Epidermal melanocyte (primary cell): ENCODE results near the gene TANC2.

ENCODE experiments used
- DNase-seq: peaks from one replicate; pipeline ENCODE4 v3.0.0; 2011; ENCODE audit warnings: low spot score; ENCODE audit not compliant: insufficient read length

TANC2 gene

DNA sequence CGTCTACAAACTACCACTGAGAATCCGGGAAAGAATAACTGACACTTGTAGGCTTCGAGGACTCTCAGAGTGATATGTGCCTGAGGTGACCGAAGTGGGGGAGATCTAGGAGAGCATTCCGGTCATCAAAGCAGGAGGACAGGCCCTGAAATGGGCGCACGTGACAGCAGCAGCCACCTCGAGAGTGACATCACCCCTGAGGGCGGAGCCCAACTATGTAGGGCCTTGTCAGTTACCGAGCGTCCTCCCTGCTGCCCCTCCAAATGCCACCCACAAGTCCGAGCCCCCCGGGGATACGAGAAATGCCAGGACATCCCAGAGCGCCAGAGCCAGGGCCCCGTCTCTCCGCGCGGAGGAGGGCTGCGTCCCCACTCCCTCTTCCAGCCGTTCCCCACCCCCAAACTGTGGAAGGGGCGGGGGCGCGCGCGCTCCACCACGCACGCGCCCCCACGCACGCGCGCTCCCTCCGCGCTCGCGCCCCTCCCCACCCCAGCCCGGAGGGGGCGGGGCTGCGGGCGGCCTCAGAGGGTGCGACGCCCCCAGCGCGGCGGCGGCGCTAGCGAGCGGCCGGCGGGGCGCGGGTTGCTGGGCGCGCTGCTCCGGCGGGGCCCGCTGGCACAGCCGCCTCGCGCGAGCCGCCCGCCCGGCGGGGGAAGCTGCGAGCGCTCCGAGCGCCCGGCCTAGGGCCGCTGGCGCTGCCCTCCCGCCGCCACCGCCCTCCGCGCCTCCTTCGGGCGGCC lies at the start of gene TANC2:
Gene TANC2 (plus strand): TSS at position 550 of the 740 bp plus-strand sequence. CDS start 43,325 bp downstream, outside the sequence.
- peak; percentile 83 for DNase-seq

DNA sequence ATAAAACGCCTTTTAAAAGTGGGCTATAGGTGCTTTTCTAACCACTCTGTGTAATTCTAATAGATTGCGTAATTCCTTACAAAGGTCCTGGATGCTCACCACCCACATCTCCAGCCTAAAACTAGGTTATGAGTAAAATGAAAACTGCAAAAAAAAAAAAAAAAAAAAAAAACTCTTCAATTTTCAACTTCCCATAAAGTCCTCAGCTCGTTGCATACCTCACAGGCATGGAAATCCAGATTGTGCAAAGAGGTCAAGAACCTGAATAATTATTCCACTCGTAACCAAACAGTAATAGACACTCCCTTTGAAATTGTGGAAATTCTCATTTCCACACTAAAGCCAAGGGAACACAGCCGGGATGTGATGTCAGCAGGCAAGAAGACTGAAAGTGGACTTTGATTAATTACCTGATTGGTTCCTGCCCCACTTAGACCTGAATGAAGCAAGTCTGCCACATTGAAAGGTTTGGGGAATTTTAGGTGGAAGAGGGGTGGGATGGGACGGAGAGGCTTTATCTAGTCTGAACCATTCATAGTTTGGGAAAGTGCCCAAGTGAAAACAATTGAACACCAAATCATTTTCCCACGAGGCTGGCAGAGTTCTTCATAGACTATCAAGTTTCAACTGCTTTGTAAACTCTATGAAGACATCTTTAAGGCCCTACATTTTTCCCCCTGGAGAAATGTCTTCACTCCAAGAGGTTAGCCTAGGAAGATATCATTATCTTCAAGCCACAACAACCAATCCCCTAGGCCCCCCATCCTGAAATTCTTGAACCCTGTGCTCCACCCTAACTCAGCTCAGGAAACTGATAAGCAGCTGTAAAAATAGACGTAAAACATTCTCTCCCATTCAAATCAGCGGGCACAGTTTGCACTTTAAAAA lies 49.1 kb upstream of the TANC2 start:
- DNase-seq: no peak

DNA sequence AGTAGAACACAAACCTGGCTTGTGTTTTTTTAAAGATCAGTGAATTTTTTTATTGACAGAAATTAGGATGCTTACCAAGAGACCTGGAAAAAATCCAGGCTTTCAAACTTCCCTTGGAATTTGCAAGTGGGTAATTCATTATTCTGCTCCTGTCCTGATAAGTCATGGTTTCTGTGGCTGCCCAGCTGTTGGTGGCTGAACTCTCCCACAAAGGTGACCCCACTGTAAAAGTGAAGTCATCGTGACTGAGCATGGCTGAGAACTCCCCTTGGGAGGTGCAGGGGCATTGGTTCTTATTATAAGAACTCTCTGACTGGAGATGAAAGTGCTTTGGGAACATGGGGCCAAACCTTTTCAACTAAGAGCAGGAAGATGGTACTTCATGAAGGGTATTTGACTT lies 46.6 kb upstream of the TANC2 start:
- DNase-seq: no peak

DNA sequence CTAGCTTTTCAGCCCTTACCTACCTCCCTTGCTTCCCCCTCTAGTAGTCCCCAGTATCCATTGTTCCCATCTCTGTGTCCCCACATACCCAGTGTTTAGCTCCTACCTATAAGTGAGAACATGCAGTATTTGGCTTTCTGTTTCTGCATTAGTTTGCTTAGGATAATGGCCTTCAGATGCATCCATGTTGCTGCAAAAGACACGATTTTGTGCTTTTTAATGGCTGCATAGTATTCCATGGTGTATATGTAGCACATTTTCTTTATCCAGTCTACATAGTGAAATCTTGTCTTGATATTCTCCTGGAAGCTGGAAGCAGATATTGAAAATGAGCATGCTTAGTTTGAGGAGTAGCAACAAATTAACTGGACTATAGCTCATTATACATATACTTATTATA lies 45.7 kb upstream of the TANC2 start:
- no peak for DNase-seq

DNA sequence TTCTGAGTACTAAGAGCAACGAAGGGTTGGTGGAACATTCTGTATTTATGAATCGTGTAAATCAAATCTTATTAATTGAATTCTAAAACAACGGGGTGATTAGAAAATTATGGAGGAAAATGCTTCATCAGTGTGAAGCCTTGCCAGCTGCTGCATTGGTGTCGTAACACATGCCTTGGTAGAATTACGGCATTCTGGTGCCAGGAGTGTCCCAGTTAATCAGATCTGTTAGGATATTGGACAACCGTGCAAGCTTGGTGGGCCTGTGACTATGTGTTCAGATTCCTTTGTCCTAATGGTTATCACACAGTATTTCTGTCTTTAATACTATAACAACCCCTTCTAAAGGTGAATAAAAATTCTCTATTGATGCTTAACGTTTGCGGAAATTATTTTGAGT lies 44.2 kb upstream of the TANC2 start:
- no peak for DNase-seq

DNA sequence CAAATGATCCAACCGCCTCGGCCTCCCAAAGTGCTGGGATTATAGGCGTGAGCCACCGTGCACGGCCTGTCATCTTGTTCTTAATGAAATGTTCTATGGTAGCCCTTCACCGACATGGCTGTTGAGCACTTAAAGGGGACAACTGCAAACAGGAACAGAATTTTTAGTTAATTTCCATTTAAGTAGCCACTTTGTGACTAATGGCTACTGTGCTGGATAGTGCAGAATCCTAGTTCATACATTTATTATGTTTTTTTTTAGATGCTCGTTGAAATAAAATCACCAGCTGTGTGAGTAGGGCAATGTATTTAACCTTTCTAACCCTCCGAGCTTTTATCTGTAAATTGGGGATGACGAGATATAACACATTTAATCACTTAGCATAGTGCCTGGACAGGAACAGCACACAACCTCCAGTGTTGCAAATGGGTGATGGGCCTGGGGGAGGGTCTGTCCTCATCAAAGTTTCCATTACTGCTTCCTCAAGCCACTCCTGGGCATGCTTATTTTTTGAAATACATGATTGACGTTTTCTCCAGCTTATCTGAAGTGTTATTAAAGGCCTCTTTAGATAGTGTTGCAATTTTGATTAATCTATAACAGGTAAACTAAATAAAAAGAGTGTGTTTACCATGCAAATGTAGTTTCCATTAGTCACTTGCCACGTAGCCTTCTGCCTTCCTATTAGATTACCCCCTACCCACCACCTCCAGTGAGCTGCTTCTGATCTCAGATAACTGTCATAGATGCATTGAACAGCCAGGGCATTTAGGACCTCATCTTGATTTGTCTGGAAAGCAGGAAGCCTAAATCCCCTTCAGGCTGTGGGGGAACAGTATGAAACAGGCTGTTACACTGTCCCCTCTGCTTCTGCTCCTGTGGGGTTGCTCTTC lies 42.5 kb upstream of the TANC2 start:
- DNase-seq: no peak

DNA sequence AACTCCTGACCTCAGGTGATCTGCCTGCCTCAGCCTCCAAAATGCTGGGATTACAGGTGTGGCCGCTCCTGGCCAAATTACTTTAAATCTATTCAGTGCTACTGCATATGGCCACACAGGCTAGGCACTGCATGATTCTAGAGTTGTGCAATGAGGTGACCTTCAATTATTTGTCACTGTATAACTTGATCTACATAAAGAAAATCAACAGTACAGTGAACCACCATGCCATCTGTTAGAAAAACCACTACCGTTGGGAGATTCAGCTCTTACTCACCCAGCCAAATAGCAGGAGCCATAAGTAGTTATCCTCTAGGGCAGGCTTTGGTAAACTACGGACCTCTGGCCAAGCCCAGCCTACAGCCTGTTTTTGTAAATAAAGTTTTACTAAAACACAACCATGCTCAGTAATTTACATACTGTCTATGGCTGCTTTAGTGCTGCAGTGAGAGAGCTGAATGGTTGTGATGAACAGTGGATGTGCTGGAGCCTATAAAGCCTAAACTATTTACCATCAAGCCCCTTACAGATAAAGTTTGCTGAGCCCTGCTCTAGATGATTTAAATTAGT lies 40.7 kb upstream of the TANC2 start:
- DNase-seq: no peak

DNA sequence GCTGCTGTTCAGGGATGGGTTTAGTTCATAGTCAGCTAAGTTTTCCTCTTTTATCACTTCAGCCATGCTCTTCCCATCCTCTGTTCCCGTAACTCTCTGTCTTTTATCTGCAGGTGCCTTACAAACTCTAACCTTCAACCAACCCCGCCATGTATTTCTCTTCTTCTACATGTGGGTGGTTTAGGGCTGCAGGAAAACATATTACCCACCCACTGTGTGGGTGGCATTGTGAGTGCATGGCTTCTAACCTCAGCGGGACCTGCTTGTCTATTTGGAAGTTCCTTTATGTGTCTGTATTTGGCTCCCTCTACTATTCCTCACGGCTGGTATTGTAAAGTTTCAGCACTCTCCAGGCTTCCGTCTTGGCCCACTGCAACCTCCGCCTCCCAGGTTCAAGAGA lies 39.0 kb upstream of the TANC2 start:
- DNase-seq: no peak

DNA sequence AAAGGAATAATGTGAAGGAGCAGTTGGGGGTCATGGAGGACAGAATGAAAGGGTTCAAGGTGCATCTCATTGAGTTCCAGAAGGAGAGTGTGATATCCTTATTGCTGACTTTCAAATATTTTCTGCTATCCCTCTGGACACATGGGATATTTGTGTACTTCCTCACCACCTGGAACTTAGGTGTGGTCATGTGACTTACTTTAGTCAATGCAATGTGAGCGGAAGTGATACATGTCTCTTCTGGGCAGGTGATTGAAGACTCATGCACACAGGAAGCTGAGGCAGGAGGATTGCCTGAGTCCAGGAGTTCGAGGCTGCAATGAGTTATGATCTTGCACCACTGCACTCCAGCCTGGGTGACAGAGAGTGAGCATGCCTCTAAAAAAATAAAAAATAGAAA lies 36.7 kb upstream of the TANC2 start:
- no peak for DNase-seq

DNA sequence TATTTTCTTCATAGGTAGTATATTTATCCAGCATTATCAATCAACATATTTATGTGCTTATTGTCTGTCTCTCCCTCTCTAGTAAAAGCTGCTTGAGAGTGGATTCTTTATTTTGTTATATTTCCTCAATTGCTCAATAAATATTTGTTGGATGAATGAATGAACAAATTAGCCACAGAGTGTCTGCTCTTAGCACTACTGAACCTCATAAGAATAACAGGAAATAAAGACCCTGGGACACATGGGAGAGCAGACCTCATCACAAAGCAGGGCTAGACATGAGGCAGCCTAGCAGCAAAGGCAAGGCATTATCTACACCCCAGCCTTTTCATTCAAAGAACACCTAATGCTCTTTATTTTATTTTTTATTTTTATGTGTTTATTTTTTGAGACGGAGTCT lies 34.9 kb upstream of the TANC2 start:
- DNase-seq: no peak

DNA sequence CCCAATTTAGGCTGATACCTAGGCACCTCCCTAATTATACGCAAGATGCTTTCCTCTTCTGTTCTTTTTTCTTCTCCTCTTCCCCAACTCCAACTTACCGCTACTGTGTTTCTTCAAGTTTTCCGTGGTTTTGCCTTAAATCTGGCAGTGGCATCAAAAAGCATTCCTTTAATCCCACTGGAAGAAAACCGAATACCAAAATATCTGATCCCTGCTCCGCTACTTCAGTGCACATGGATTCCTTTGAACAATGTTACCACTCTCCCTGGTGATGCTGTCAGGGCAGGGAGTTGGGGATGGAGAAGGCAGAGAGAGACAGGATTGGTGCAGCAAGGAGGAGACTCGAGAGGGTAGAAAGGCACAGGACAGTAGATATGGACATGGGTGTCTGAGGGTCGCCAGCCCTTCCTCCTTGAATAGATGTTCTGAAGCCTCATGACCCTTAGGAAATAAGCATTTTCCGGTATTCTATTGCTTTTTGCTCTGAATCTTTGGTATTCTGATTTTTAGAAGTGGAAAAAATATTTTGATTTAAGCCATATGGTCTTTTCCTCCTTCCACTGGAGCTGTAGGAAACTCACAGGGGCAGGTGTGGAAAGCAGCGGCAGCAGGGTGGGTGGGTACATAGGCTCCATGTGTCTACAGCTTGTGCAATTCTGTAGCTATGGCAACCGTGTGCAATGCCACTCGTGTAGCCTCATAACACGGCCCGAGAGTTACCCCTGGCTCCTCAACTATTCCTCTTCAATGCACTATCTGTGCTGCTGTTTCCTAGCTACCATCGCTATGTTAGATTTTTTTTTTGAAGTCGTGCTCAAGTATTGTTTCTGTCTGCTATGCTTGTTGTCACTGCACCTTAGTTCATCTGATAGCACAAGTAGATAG lies 32.3 kb upstream of the TANC2 start:
- DNase-seq: no peak

DNA sequence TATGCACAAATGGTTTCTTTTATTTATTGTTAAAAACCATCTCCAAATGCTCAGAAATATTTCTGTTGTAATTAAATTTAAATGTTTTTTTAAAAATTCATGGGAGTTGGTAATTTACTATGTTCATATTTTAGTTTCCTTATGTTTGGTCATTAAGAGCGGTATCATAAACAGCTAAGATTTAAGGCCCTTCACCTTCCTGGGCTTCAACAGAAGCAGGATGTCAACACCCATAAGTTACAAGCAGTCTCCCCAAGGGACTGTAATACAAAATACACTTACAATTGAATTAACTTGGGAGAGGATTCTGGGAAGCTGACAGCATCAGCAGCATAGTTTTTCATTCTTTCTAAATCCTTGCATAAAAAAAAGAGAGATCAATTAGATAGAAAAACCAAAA lies 30.9 kb upstream of the TANC2 start:
- DNase-seq: no peak

DNA sequence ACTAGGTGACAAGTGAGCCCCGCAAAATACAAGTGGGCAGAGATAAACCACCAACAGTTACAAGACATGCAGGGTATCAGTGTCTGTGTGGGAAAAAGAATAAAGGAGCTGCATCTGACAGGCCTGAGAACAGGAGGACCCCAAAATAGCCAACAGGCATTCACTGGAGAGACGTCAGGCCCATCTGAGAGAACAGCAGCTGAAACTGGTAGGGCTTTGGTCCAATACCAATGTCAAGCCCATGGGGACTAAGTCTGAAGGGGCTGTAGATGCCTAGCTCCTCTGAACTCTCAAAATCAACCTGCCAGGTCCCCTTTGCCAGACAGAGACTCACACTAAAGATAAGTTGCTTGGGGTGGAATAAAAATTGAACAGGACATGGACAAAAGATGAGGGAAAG lies 30.5 kb upstream of the TANC2 start:
- no peak for DNase-seq

DNA sequence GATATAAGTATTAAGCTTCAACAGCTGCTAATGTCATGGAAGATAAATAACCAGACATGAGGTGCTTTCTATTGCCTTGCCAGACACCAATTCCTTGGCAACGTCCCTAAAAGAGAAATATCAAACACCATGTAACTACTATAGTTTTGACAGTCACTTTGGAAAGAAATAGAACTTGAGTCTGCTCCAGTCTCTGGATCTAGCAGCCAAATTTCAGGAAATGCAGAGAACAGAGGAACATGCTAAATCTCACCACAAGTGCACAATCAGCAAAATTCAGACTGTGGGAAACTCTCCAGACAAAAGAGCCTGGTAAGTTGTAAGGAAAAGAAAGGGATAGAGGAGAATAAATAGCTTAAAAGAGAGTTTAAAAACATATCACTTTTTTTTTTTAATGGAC lies 28.4 kb upstream of the TANC2 start:
- DNase-seq: no peak

DNA sequence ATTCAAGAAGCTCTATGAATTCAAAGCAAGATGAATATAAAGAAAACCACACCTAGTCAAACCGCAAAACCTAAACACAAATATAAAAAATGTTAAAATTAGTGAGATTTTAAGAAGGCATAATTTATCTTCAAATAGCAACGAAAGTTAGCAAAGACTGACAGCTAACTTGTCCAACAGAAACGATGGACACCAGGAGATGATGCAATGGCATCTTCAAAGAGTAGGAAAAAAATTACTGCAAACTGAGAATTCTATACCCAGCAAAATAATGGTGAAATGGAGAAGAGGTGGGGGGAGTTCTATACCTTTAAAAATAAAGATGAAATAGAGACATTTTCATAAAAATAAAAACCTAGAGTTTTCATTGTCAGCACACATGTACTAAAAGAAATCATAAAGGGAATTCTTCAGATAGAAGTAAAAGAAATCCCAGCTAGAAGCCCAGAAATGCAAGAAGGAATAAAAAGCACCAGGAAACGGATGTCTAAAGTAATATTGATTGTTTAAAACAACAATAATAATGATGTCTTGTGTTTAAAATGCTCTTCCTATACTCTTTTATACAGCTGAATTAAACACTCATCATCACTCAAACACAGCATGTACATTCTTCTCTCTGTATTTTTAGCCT lies 24.6 kb upstream of the TANC2 start:
- DNase-seq: no peak

DNA sequence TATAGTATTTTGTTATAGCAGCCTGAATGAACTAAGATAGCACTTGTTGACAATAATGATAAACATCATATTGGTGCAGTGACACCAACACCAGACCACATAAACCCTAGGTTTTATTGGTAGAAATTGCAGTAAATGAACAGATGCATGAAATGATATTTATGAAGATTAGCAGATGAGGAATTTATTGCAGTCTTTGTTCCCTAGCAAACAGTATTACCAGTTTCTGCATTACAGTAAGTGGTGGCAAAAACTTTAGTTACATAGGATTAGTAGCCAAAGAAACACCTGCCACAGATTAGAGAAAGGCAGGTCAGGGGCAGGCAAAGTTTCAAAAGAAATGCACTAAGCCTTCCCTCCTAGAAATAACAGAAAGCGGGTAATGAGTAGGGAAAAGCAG lies 17.7 kb upstream of the TANC2 start:
- DNase-seq: no peak

DNA sequence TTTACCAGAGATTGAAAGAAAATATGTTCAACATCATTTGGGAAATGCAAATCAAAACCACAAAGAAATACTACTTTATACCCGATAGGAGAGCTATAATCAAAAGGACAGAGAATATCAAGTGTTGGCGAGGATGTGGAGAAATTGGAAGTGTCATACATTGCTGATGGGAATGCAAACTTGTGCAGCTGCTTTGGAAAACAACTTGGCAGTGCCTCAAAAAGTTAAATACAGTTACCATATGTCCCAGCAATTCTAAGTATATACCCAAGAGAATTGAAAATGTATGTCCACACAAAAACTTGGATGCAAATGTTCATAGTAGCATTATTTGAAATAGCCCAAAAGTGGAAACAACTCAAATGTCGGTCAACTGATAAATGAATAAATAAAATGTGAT lies 17.0 kb upstream of the TANC2 start:
- DNase-seq: no peak

DNA sequence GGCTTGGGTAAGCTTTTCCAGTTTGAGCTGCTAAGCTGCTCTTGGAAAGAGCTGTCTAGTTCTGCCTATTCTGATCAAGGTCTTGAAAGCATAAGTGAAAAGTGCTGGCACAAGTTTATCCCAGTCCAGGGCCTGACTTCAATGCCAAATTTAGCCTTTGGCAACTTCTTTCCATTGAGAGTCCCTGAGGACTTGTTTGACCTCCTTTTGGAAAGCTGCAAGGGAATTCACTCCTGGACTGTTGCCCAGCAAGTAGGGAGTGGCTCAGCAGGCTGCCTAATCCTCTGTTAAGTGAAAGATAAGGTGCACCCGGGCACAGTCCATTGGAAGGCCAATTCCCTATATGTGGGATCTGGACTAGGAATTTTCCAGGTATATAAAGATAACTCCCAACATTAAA lies 16.0 kb upstream of the TANC2 start:
- no peak for DNase-seq

DNA sequence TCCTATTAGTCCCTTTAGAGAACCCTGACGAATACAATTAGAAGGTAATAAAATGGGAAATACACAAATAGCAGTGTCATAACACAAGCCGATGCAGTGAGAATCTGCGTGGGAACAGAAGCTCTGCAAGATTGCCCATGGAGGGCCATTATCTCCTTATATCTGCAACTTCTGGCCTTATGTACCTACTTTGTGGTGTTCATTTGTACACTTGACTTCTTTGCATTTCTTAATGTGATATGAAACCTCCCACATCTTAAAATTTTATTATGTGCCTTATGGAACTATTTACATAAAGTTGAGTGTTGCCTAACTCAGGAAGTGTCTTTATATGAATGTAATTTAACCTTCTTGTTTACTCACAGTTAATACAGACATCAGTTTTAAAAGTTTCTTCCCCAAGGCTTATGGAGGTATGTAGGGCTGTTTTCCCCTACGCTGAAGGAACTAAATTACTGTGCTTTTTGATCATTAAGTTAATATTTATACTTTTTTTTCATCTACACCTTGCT lies 10.1 kb upstream of the TANC2 start:
- no peak for DNase-seq

DNA sequence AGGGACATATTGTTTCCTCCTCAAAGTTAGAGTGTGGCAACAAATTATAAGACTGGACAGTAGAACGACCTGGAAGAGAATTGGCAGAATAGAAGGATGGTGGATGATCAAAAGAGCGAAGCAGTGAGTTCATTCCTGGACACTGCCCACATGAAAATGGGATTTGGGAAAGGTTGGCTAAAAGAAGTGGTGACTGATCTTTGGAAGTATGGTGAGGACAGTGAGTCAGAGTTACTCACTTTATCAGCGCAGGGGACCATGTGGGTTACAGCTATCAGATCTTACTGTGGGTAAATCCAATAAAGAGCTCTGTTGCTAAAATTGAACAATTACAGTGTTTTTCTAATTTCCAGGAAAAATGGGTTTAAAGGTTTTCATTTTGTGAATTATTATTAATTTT lies 2.7 kb upstream of the TANC2 start:
- DNase-seq: no peak
